ENCODE data around the gene CTRL. TPM values are rescaled to one million over a fixed set of nuclear protein-coding genes. Genes with fewer than 3 reads are reported as not detected.
"Not testable (repeated sequence)": the region's sequence is repeated elsewhere in the genome, so short reads cannot be mapped to it uniquely, and the experiment has no call there.

CTRL gene
- total and polyA plus RNA-seq, 12 donors, result 0.39 to 2.0 (median 0.84) TPM

GRCh38 chr16:67977005-67977404, 45.3 kb upstream of the CTRL start:
- no peaks in the 10 kb centered on the region for H3K9me3 ChIP-seq
- H3K27me3 ChIP-seq, result peaks cover 0 to 8% (median 0%) of the 10 kb centered on the region in 7 donors
- H3K27ac ChIP-seq, result no peak overlapping the region
- ATAC-seq (no peak), DNase-seq (no peak)
- 77 to 79% methylated on average over 5 of the region's 5 CpGs for WGBS, 2 donors
- no peaks in the 10 kb centered on the region for H3K4me1 ChIP-seq
- no peak overlapping the region for H3K4me3 ChIP-seq
- intact Hi-C loops (cut with DNase I), result no loop called here
- no peak for TF ChIP-seq CTCF (IDR thresholded peaks at IDR 0.05)
- no peaks in the 10 kb centered on the region for H3K36me3 ChIP-seq

- no peaks in the 10 kb centered on the region for H3K4me1 ChIP-seq
- no peak for TF ChIP-seq CTCF (IDR thresholded peaks at IDR 0.05)
- DNase-seq, result no peak
- no peaks in the 10 kb centered on the region for H3K36me3 ChIP-seq
- intact Hi-C loops (cut with DNase I), result no loop called here
- no peak for ATAC-seq
- no peak overlapping the region for H3K27ac ChIP-seq
- no peak overlapping the region for H3K4me3 ChIP-seq
- no peaks in the 10 kb centered on the region for H3K9me3 ChIP-seq
- WGBS, 2 donors, result 91% methylated on average over 2 of the region's 2 CpGs
- H3K27me3 ChIP-seq, result peaks cover 0 to 8% (median 0%) of the 10 kb centered on the region in 7 donors
These were observed 44.5 kb upstream of the CTRL start for GRCh38 chr16:67976205-67976604.

GRCh38 chr16:67975321-67976105, 43.9 kb upstream of the CTRL start:
- Histone ChIP-seq H3K27me3 (peaks cover 0 to 7% (median 0%) of the 10 kb centered on the region in 7 donors), H3K4me3 (no peak overlapping the region), H3K9me3 (no peaks in the 10 kb centered on the region), H3K36me3 (no peaks in the 10 kb centered on the region), H3K4me1 (no peaks in the 10 kb centered on the region), H3K27ac (no peak overlapping the region)
- DNase-seq (no peak), ATAC-seq (no peak)
- TF ChIP-seq CTCF (IDR thresholded peaks at IDR 0.05), result no peak
- 81 to 85% methylated on average over 14 of the region's 14 CpGs for WGBS, 2 donors
- intact Hi-C loops (cut with DNase I), result no loop called here

GRCh38 chr16:67972285-67972684, 40.6 kb upstream of the CTRL start:
- H3K36me3 ChIP-seq; ATAC-seq; H3K4me3 ChIP-seq; H3K27me3 ChIP-seq; intact Hi-C loops (cut with DNase I); H3K27ac ChIP-seq; H3K9me3 ChIP-seq; DNase-seq: not testable (repeated sequence)
- 90 to 91% methylated on average over 7 of the region's 7 CpGs for WGBS, 2 donors
- peaks cover 0 to 15% (median 1%) of the 10 kb centered on the region in 9 donors for H3K4me1 ChIP-seq

- Histone ChIP-seq H3K36me3 (no peaks in the 10 kb centered on the region), H3K9me3 (no peaks in the 10 kb centered on the region), H3K27me3 (no peaks in the 10 kb centered on the region), H3K4me1 (peaks cover 9 to 27% (median 13%) of the 10 kb centered on the region in 9 donors), H3K27ac (no peak overlapping the region), H3K4me3 (no peak overlapping the region)
- DNase-seq (no peak), ATAC-seq (no peak)
- intact Hi-C loops (cut with DNase I), result no loop called here
- WGBS, 2 donors, result 94 to 95% methylated on average over 9 of the region's 9 CpGs
- TF ChIP-seq CTCF (IDR thresholded peaks at IDR 0.05), result no peak
These were observed 39.4 kb upstream of the CTRL start for GRCh38 chr16:67971111-67971510.

Data from heart right ventricle (tissue), 16 donors.